ENCODE results near the gene EMX2.
"Not testable (repeated sequence)": the region's sequence is repeated elsewhere in the genome, so short reads cannot be mapped to it uniquely, and the experiment has no call there.

DNA sequence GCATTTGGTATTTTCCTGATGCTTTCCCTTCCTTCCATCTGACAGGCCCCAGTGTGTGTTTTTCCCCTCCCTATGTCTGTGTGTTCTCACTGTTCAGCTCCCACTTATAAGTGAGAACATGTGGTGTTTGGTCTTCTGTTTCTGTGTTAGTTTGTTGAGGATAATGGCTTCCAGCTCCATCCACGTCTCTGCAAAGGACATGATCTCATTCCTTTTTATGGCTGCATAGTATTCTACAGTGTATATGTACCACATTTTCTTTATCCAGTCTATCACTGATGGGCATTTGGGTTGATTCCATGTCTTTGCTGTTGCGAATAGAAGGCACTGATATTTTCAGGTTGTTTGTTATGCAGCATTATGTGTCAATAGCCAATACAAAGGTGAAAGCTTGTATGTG is 42.3 kb downstream of the EMX2 start:
- not testable (repeated sequence) for TF ChIP-seq POLR2A (IDR thresholded peaks at IDR 0.05)
- TF ChIP-seq, protein P1, sequence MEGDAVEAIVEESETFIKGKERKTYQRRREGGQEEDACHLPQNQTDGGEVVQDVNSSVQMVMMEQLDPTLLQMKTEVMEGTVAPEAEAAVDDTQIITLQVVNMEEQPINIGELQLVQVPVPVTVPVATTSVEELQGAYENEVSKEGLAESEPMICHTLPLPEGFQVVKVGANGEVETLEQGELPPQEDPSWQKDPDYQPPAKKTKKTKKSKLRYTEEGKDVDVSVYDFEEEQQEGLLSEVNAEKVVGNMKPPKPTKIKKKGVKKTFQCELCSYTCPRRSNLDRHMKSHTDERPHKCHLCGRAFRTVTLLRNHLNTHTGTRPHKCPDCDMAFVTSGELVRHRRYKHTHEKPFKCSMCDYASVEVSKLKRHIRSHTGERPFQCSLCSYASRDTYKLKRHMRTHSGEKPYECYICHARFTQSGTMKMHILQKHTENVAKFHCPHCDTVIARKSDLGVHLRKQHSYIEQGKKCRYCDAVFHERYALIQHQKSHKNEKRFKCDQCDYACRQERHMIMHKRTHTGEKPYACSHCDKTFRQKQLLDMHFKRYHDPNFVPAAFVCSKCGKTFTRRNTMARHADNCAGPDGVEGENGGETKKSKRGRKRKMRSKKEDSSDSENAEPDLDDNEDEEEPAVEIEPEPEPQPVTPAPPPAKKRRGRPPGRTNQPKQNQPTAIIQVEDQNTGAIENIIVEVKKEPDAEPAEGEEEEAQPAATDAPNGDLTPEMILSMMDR (IDR thresholded peaks at IDR 0.05), result not testable (repeated sequence)

Data from Peyer's patch (tissue), 4 donors.